Ishikawa (cell line): ENCODE measurements around the gene BABAM2.

Experiments
- CEBPB ChIP-seq: IDR thresholded peaks from 2 replicates; pipeline ENCODE4 v1.6.1; 2012
- CREB1 ChIP-seq: IDR thresholded peaks from 2 replicates; pipeline ENCODE4 v1.6.1; 2012; ENCODE audit warnings: low read depth
- EGR1 ChIP-seq: IDR thresholded peaks from 2 replicates; pipeline ENCODE4 v1.6.1; 2012
- EP300 ChIP-seq: IDR thresholded peaks from 2 replicates; pipeline ENCODE4 v1.6.1; 2012; ENCODE audit warnings: borderline replicate concordance
- FOXM1 ChIP-seq: IDR thresholded peaks from 2 replicates; pipeline ENCODE4 v1.6.1; 2012; ENCODE audit warnings: low read depth, borderline replicate concordance
- MAX ChIP-seq: IDR thresholded peaks from 2 replicates; pipeline ENCODE4 v1.6.1; 2012
- NFIC ChIP-seq: IDR thresholded peaks from 2 replicates; pipeline ENCODE4 v1.6.1; 2012
- RAD21 ChIP-seq: IDR thresholded peaks from 2 replicates; pipeline ENCODE4 v1.6.1; 2012; ENCODE audit warnings: low read depth
- REST ChIP-seq: IDR thresholded peaks from 2 replicates; pipeline ENCODE4 v1.6.1; 2012; ENCODE audit warnings: low read depth, mild to moderate bottlenecking
- TAF1 ChIP-seq: IDR thresholded peaks from 2 replicates; pipeline ENCODE4 v1.6.1; 2012; ENCODE audit warnings: low read depth, mild to moderate bottlenecking
- TCF12 ChIP-seq: IDR thresholded peaks from 2 replicates; pipeline ENCODE4 v1.6.1; 2012; ENCODE audit warnings: low read depth
- TEAD4 ChIP-seq: IDR thresholded peaks from 2 replicates; pipeline ENCODE4 v1.6.1; 2012
- USF1 ChIP-seq: IDR thresholded peaks from 2 replicates; pipeline ENCODE4 v1.6.1; 2012
- YY1 ChIP-seq: IDR thresholded peaks from 2 replicates; pipeline ENCODE4 v1.6.1; 2012; ENCODE audit warnings: low read depth
- ZBTB7A ChIP-seq: IDR thresholded peaks from 2 replicates; pipeline ENCODE4 v1.6.1; 2012; ENCODE audit warnings: low read depth

BABAM2 gene

DNA sequence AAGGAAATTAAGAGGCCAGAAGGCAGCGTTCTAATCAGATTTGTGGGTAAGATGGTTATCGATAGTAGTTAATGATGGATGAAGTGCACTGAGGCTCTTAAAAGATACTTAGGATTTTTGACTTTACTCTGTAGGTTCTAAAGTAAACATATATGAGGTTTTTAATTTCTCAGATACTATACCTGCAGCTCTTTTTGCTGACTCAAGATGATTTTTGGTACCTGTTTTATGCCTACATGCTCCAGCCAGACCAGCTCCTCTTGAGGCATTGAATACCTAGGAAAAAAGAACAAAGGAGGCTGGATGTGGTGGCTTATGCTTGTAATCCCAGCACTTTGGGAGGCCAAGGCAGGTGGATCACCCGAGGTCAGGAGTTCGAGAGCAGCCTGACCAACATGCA lies 260.5 kb downstream of the BABAM2 start:
- no peak for TF ChIP-seq NFIC
- no peak for TF ChIP-seq USF1
- TF ChIP-seq TAF1, result no peak
- TF ChIP-seq MAX, result no peak
- TF ChIP-seq EGR1, result no peak
- no peak for TF ChIP-seq ZBTB7A
- no peak for TF ChIP-seq REST
- no peak for TF ChIP-seq RAD21
- TF ChIP-seq EP300, result no peak
- no peak for TF ChIP-seq TEAD4
- no peak for TF ChIP-seq TCF12
- no peak for TF ChIP-seq YY1
- TF ChIP-seq CREB1, result no peak
- no peak for TF ChIP-seq CEBPB
- TF ChIP-seq FOXM1, result no peak

DNA sequence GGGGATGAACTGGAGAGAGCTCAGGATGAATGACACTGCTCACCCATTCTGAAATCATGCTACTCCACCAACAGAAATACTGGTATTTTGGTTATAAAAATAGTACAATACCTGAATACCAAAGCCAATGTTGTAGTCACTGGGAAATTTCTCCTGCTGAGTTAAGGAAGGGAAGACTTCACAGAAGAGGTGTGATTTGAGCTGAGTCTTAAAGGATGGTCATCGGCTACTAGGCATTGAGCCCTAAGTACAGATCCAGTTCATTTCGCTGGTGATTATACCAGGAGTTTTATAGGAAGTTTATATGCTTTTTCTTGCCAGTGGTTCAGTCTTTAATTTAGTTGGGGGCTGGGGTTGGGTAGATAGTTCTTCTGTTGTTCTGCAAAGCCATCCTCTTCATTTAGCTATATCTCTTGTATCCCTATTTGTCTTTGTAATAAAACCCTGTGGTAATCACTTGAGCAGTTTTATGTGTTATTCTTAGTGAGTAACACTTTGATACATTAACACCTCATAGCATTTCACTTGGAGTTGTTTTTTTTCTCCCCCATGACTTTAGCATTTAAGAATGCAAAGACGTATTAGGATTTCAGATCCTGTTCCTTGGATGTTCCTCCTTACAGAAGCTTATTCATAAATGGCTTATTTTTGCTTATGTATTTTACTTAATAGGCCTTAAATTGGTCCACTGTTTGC lies 262.2 kb downstream of the BABAM2 start:
- TF ChIP-seq MAX, result no peak
- TF ChIP-seq TEAD4, result no peak
- no peak for TF ChIP-seq REST
- no peak for TF ChIP-seq YY1
- no peak for TF ChIP-seq RAD21
- no peak for TF ChIP-seq USF1
- TF ChIP-seq ZBTB7A, result no peak
- TF ChIP-seq CREB1, result no peak
- no peak for TF ChIP-seq EP300
- no peak for TF ChIP-seq CEBPB
- TF ChIP-seq FOXM1, result no peak
- TF ChIP-seq NFIC, result no peak
- TF ChIP-seq EGR1, result no peak
- no peak for TF ChIP-seq TAF1
- no peak for TF ChIP-seq TCF12

DNA sequence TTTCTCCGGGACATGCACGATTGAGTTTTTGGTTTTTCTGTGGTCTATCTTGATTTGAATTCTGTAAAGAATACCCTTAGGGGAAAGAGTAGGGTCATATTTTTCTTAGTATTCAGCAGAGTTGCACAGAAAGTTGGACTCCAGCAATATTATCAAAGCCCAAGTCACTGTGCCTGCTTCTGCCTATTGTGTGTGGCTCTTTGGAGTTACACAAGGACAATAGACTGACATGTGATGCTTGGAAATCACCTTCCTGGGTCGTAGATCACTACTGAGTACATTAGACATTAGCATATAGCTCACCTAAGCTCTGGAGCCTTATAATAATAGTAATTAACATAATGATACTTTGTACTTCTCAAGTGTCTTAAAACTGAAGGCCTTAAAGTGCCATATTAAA lies 263.3 kb downstream of the BABAM2 start:
- no peak for TF ChIP-seq NFIC
- no peak for TF ChIP-seq USF1
- TF ChIP-seq TEAD4, result no peak
- TF ChIP-seq CEBPB, result no peak
- no peak for TF ChIP-seq CREB1
- TF ChIP-seq TAF1, result no peak
- TF ChIP-seq FOXM1, result no peak
- TF ChIP-seq TCF12, result no peak
- no peak for TF ChIP-seq YY1
- no peak for TF ChIP-seq ZBTB7A
- no peak for TF ChIP-seq EGR1
- no peak for TF ChIP-seq MAX
- no peak for TF ChIP-seq EP300
- no peak for TF ChIP-seq RAD21

DNA sequence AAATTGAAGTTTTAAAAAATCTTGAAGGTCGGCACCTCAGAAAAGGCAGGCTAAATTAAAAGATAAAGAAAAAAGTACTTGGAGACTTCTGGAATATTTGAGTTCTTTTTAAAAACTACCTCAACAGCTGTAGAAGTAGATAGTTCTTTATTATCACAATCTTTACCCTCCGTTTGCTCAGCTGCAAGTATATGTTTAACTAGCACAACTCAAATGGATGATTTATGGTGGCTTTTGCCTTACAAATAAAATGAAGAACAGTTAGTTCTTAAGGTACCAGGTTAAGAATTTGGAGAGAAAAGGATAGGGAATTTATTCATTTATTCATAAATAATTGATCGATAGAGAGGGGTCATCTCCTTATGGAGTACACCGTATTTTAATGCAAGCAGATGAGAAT lies 264.6 kb downstream of the BABAM2 start:
- TF ChIP-seq RAD21, result no peak
- TF ChIP-seq EP300, result no peak
- no peak for TF ChIP-seq ZBTB7A
- no peak for TF ChIP-seq FOXM1
- no peak for TF ChIP-seq TAF1
- no peak for TF ChIP-seq EGR1
- no peak for TF ChIP-seq USF1
- TF ChIP-seq YY1, result no peak
- no peak for TF ChIP-seq REST
- no peak for TF ChIP-seq MAX
- no peak for TF ChIP-seq CREB1
- no peak for TF ChIP-seq TEAD4
